CMK (cell line): ENCODE results near the gene GPR160.
"Not testable (repeated sequence)": the region's sequence is repeated elsewhere in the genome, so short reads cannot be mapped to it uniquely, and the experiment has no call there.

Experiments used
- DNase-seq: peaks from one replicate; pipeline ENCODE4 v3.0.0-alpha.2; 2010; ENCODE audit warnings: low read depth

Gene GPR160, protein sequence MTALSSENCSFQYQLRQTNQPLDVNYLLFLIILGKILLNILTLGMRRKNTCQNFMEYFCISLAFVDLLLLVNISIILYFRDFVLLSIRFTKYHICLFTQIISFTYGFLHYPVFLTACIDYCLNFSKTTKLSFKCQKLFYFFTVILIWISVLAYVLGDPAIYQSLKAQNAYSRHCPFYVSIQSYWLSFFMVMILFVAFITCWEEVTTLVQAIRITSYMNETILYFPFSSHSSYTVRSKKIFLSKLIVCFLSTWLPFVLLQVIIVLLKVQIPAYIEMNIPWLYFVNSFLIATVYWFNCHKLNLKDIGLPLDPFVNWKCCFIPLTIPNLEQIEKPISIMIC

DNA sequence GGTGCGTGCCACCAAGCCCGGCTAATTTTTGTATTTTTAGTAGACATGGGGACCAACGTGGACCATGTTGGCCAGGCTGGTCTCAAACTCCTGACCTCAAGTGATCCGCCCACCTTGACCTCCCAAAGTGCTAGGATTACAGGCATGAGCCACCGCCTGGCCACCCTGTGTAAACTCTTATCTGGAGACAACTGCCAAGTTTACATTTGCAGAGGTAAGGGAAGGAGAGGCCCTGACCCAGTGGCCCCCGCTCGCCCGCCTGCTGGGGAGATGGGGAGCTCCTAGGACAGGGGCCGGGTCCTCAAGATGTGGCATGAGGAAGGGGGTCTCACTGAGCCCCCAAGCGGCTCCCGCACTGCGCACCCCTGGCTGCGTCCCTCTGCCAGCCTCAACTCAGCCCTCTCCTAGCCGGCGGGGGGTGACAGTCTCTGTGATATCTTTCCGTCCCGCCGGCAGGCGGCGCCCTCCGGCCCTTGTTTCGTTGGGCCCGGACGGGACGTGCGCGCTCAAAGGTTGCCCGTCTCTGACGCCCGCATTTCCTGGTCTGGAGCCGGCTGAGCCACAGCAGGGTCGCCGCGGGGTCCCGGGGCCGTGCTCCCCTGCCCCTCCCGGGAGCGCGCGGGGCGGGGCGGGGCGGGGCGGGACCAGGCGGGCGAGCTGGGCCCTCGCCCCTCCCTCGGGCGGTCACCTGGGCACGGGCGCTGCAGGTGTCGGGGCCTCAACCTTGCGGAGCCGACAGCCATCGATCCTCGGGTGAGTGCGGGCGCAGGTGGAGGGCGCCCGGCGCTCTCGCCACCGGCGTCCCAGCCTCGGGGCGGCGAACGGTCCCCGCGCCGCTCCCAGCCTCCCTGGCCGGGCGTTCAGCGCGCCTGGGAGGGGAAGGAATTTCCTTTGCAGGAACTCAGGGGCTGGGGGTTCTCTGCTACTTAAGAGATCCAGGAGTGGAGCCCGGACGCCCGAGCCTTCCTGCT is at the start of gene GPR160:
Gene GPR160 (plus strand): TSS at position 533 of the 971 bp plus-strand sequence. CDS start 45,978 bp downstream, outside the sequence.
- peak; percentile 44 for DNase-seq

GRCh38 chr3:169990431-169990830 is 47.4 kb upstream of the GPR160 start:
- DNase-seq = no peak

- DNase-seq = no peak
Observed at GRCh38 chr3:169992156-169992555, 45.6 kb upstream of the GPR160 start.

GRCh38 chr3:169992781-169993180 is 45.0 kb upstream of the GPR160 start:
- no peak for DNase-seq

DNA sequence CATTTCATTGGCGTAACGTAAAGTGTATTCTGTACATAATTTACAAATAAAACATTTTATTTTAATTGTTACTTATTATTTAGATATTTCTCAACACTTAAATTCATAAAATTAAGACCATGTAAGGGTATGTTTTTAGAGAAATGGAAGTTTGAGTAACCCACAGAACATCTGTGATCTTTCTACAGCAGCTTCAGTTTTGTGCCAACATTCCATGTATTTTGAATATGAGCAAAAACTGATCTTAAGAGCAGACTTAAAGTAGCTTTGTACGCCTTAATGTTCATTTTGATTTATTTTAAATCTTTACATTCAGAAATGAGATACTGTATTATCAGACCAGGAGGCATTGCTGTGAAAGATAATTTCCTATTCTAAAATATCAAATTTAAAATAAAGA is 44.0 kb upstream of the GPR160 start:
- no peak for DNase-seq

DNA sequence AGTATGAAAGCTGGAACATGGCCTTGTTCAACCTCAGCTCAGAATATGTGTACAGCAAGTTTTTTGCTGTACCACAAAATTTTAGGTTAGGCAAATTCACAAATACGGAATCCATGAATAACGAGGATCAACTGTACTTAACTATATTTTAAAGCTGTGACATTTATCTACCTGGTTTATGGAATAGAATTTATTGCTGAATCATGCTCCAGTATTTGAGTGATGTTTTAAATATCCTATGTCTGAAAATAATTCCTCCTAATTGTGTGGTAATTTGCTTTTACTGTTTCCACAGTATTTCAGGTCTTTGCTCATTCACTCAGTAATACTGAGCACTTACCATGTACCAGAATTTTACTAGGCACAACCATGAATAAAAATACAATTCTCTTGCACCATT is 41.7 kb upstream of the GPR160 start:
- DNase-seq = no peak

GRCh38 chr3:169998668-169999131 is 39.1 kb upstream of the GPR160 start:
- DNase-seq = no peak

DNA sequence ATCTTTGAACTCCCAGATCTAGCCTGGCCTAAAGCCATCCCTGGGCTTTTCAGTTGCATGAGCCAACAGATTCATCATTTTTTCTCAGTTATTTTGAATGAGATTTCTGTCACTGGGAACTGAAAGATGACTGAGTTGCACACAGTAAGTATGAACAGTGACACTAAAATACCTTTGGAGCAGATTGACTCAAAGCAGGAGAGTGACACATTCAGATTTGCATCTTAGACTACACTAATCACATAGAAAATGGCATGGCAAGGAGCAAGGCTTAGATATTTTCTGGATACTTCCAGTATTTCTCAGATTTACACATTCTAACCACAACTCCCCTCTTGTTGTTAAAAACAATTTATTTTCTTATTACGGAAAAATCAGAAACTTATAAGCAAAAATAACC is 38.4 kb upstream of the GPR160 start:
- no peak for DNase-seq

GRCh38 chr3:170000051-170000450 is 37.7 kb upstream of the GPR160 start:
- DNase-seq = no peak

GRCh38 chr3:170002231-170002630 is 35.6 kb upstream of the GPR160 start:
- DNase-seq = no peak

- DNase-seq = no peak
Observed at GRCh38 chr3:170002879-170003278, 34.9 kb upstream of the GPR160 start.

DNA sequence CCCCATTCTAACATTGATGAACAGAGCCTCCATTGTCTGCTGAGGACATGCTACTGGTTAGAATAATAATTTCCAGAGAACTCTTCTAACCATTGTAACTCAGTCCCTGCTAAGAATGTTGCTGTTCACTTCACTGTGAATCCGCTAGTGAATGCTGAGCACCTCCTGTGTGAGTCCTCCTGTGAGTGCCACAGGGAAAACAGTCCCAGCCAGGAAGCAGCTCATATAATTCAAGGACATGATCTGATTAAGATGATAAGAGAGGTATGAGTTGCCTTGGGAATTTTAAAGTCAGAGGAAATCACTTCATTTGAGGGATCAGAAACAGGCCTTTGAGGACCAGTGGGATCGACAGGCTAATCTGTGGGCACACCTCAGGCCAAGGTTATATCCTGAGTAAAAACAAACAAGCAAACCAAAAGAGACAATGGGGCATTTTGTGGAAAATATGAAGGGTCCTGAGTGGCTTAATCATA is 33.9 kb upstream of the GPR160 start:
- no peak for DNase-seq

GRCh38 chr3:170007031-170007663 is 30.6 kb upstream of the GPR160 start:
- DNase-seq = no peak

DNA sequence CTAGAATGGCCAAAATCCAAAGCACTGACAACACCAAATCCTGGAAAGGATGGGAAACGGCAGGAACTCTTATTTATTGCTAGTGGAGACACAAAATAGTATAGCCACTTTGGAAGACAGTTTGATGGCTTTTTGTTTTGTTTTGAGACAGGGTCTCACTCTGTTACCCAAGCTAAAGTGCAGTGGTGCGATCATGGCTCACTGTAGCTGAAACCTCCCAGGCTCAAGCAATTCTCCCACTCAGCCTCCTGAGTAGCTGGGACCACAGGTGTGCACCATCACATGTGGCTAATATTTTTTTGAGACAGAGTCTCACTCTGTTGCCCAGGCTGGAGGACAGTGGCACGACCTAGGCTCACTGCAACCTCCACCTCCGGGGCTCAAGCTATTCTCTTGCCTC is 27.3 kb upstream of the GPR160 start:
- DNase-seq = no peak

- no peak for DNase-seq
Observed at GRCh38 chr3:170012683-170013400, 25.0 kb upstream of the GPR160 start.

GRCh38 chr3:170016057-170016456 is 21.7 kb upstream of the GPR160 start:
- no peak for DNase-seq

DNA sequence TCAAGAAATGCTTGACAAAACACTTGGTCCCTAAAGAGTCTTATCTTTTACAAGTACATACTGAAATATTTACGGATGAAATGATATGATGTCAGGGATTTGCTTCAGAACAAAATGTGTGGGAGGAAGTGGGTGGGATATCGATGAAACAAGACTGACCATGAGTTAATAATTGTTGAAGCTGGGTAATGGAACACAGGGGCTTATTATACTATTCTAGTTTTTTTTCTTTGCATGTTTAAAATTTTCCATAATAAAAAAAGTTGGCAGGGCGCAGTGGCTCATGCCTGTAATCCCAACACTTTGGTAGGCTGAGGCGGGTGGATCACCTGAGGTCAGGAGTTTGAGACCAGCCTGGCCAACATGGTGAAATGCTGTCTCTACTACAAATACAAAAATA is 18.5 kb upstream of the GPR160 start:
- DNase-seq = not testable (repeated sequence)

GRCh38 chr3:170021083-170021482 is 16.7 kb upstream of the GPR160 start:
- no peak for DNase-seq

DNA sequence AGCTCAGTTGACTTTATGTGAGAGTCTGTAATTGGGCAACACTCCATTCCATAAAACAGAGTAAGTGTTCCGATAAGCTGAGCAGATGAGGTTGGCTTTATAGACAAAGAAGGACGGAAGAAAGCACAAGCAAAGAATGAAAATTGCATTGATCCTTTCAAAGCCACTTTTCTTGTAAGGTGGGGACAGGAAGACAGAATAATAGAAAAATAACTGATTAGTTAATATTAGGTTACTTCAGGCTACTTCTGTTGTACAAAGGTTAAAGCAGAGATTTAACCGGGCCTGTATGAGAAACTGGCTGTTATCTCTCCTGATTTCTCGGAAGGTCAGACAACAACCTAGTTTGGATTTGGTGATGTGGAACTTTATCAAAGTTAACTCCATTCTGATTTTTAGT is 15.5 kb upstream of the GPR160 start:
- DNase-seq = no peak

- DNase-seq = no peak
Observed at GRCh38 chr3:170023165-170023564, 14.6 kb upstream of the GPR160 start.

DNA sequence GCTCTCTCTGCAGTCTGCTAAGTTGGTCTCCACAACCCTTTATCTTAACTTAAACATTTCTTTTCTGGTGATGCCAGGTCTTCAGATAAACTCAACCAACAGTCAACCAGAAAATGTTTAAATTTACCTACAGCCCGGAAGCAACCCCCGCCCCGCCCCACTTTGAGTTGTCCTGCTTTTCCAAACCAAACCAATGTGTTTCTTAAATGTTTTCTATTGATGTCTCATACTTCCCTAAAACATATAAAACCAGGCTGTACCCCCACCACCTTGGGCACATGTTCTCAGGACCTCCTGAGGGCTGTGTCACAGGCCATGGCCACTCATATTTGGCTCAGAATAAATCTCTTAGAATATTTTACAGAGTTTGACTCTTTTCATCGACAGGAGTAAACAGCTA is 13.2 kb upstream of the GPR160 start:
- DNase-seq = no peak
